ENCODE data around the gene CCDC91.

Gene CCDC91

DNA sequence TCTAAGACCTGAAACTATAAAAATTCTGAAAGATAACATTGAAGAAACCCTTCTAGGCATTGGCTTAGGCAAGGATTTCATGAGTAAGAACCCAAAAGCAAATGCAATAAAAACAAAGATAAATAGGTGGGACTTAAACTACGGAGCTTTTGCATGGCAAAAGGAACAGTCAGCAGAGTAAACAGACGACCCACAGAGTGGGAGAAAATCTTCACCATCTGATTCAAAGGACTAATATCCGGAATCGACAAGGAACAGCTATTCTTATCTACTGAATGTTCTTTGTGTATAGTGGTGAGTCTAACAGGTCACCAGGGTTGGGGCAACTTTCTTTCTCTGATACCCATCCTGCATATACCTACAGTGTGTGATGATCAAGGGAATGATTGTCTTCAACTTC is 198.6 kb downstream of the CCDC91 start:
- DNase-seq (ENCODE audit: low read depth) = no peak
- TF ChIP-seq, protein P1, sequence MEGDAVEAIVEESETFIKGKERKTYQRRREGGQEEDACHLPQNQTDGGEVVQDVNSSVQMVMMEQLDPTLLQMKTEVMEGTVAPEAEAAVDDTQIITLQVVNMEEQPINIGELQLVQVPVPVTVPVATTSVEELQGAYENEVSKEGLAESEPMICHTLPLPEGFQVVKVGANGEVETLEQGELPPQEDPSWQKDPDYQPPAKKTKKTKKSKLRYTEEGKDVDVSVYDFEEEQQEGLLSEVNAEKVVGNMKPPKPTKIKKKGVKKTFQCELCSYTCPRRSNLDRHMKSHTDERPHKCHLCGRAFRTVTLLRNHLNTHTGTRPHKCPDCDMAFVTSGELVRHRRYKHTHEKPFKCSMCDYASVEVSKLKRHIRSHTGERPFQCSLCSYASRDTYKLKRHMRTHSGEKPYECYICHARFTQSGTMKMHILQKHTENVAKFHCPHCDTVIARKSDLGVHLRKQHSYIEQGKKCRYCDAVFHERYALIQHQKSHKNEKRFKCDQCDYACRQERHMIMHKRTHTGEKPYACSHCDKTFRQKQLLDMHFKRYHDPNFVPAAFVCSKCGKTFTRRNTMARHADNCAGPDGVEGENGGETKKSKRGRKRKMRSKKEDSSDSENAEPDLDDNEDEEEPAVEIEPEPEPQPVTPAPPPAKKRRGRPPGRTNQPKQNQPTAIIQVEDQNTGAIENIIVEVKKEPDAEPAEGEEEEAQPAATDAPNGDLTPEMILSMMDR (IDR thresholded peaks at IDR 0.05; ENCODE audit: low read length, missing control alignments) = no peak
- H3K4me3 ChIP-seq (replicated peaks; ENCODE audit: low read depth, low read length) = no peak overlapping the region

GRCh38 chr12:28390206-28390605 is 199.9 kb downstream of the CCDC91 start:
- H3K4me3 ChIP-seq (replicated peaks; ENCODE audit: low read depth, low read length) = no peak overlapping the region
- DNase-seq (ENCODE audit: low read depth) = no peak
- TF ChIP-seq, protein P1 (IDR thresholded peaks at IDR 0.05; ENCODE audit: low read length, missing control alignments) = no peak

GRCh38 chr12:28390761-28391385 is 200.6 kb downstream of the CCDC91 start:
- TF ChIP-seq, protein P1 (IDR thresholded peaks at IDR 0.05; ENCODE audit: low read length, missing control alignments) = no peak
- peak; percentile 75 for DNase-seq (ENCODE audit: low read depth)
- H3K4me3 ChIP-seq (replicated peaks; ENCODE audit: low read depth, low read length) = no peak overlapping the region

- DNase-seq (ENCODE audit: low read depth) = peak; percentile 78
- TF ChIP-seq, protein P1 (IDR thresholded peaks at IDR 0.05; ENCODE audit: low read length, missing control alignments) = no peak
- H3K4me3 ChIP-seq (replicated peaks; ENCODE audit: low read depth, low read length) = no peak overlapping the region
These were observed 219.6 kb downstream of the CCDC91 start for GRCh38 chr12:28409892-28410291.

DNA sequence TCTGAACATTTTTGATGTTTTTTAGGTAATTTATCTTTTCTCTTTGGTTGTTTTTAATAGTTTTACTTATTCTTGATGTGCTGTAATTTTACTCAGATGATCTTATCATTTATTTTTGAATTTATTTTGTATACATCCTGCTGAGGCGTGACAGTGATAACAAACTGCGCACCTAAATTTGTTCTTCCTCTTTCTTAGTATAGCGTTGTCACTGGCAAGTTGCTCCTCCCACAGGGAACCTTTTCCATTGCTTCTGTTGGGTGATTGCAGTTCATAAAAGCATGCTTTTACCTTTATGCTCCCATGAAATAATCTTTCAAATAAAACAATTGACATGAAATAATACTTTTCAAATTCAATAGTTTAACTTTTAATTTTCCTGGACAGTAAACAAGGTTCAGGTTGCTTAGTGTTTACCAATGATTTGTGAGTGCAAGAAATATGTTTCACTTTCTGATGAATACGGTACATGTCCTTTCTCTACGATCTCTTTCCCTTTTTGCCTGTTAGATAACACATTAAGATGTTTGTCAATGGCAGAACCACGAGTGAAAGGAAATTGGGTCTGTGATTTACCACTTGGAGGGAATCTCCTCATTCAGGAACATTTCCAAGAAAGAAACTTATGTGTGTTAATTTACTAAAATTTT is 223.3 kb downstream of the CCDC91 start:
- TF ChIP-seq, protein P1 (IDR thresholded peaks at IDR 0.05; ENCODE audit: low read length, missing control alignments) = no peak
- DNase-seq (ENCODE audit: low read depth) = no peak
- H3K4me3 ChIP-seq (replicated peaks; ENCODE audit: low read depth, low read length) = no peak overlapping the region

DNA sequence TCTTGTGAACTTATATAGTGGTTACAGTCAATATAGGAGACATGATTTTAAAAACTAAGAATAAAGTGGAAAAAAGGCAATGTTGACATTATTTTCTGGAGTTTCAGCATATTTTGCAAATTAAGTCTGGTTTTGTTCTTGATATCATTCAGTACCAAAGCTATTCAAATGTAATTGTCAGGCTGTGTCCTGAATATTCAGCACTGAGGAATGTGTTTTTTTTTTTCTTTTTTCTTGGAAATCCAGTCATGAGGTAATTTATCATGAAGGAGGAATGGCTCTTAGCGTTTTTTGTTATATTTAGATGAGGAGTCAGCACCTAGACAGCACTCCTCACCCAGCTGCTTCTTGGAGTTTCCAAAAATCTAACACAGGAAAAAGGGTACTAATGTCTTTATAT is 225.5 kb downstream of the CCDC91 start:
- H3K4me3 ChIP-seq (replicated peaks; ENCODE audit: low read depth, low read length) = no peak overlapping the region
- peak; percentile 84 for DNase-seq (ENCODE audit: low read depth)
- TF ChIP-seq, protein P1 (IDR thresholded peaks at IDR 0.05; ENCODE audit: low read length, missing control alignments) = no peak

DNA sequence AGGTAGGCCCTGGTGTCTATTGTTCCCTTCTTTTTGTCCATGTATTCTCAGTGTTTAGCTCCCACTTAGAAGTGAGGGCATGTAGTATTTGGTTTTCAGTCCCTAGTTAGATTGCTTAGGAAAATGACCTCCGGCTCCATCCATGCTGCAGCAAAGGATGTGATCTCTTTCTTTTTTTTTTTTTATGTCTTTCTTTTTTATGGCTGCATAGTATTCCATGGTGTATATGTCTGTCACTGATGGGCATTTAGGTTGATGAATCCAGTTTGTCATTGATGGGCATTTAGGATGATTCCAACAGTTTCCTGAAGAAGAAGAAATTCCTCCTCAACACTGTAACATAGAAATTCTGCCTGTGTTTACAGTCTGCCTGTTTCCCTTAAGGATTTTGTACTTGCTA is 231.1 kb downstream of the CCDC91 start:
- no peak overlapping the region for H3K4me3 ChIP-seq (replicated peaks; ENCODE audit: low read depth, low read length)
- TF ChIP-seq, protein P1 (IDR thresholded peaks at IDR 0.05; ENCODE audit: low read length, missing control alignments) = no peak
- no peak for DNase-seq (ENCODE audit: low read depth)
